Hepatocyte (in vitro differentiated cells): Measurements from ENCODE around the gene DLGAP4.

Experiments
- CTCF ChIP-seq: fragments of 200-600 bp; sonication (generic); IDR thresholded peaks from 2 replicates; pipeline ENCODE4 v1.5.1; 2016; ENCODE audit warnings: antibody characterized with exemption, mild to moderate bottlenecking; ENCODE audit not compliant: poor library complexity
- EZH2 ChIP-seq: fragments of 200-600 bp; sonication (generic); IDR thresholded peaks from 2 replicates; pipeline ENCODE4 v1.6.1; 2016; ENCODE audit warnings: antibody characterized with exemption, mild to moderate bottlenecking, borderline replicate concordance
- EZH2phosphoT487 ChIP-seq: fragments of 200-600 bp; sonication (generic); IDR thresholded peaks from one replicate; pipeline ENCODE4 v1.6.1; 2018; ENCODE audit warnings: antibody characterized with exemption, mild to moderate bottlenecking, low read depth, moderate library complexity; ENCODE audit not compliant: unreplicated experiment, severe bottlenecking

GRCh38 chr20:36335206-36335870 lies 29.2 kb downstream of the DLGAP4 start:
- TF ChIP-seq CTCF = no peak
- TF ChIP-seq EZH2phosphoT487 = no peak
- TF ChIP-seq EZH2 = no peak
